Parathyroid adenoma (tissue), 2 donors: ENCODE data around the gene OGDH.

Experiments
- H2AFZ ChIP-seq: fragments of 300-600 bp; sonication (generic); one replicate; pipeline ENCODE4 v1.7.0; 2017; ENCODE audit warnings: antibody characterized with exemption, mild to moderate bottlenecking
- H3K27ac ChIP-seq: fragments of 300-600 bp; sonication (generic); one replicate; pipeline ENCODE4 v1.7.0; 2017
- H3K27me3 ChIP-seq: fragments of 300-600 bp; sonication (generic); one replicate; pipeline ENCODE4 v1.7.0; 2017; ENCODE audit warnings: low read length; ENCODE audit not compliant: control insufficient read depth, insufficient read depth
- H3K36me3 ChIP-seq: fragments of 300-600 bp; sonication (generic); one replicate; pipeline ENCODE4 v1.7.0; 2017; ENCODE audit warnings: low read length; ENCODE audit not compliant: control insufficient read depth, insufficient read depth
- H3K4me1 ChIP-seq: fragments of 300-600 bp; sonication (generic); one replicate; pipeline ENCODE4 v1.7.0; 2017; ENCODE audit warnings: control low read depth
- H3K4me2 ChIP-seq: fragments of 300-600 bp; sonication (generic); one replicate; pipeline ENCODE4 v1.7.0; 2017; ENCODE audit warnings: low read length
- H3K4me3 ChIP-seq: fragments of 300-600 bp; sonication (generic); one replicate; pipeline ENCODE4 v1.7.0; 2017; ENCODE audit warnings: low read depth, low read length
- H3K79me2 ChIP-seq: fragments of 300-600 bp; sonication (generic); one replicate; pipeline ENCODE4 v1.7.0; 2017; ENCODE audit warnings: control low read depth
- H3K9ac ChIP-seq: fragments of 300-600 bp; sonication (generic); one replicate; pipeline ENCODE4 v1.7.0; 2017; ENCODE audit warnings: mild to moderate bottlenecking
- H3K9me3 ChIP-seq: fragments of 300-600 bp; sonication (generic); one replicate; pipeline ENCODE4 v1.7.0; 2017; ENCODE audit warnings: low read length; ENCODE audit not compliant: control insufficient read depth
- CTCF ChIP-seq: fragments of 300-600 bp; sonication (generic); IDR thresholded peaks from one replicate; pipeline ENCODE4 v1.7.0; 2017; ENCODE audit warnings: antibody characterized with exemption, mild to moderate bottlenecking
- donor health status: primary hyperparathyroidism.

Gene OGDH

GRCh38 chr7:44606341-44607140, at the start of gene OGDH:
Gene OGDH (plus strand): TSS chr7:44606627. CDS start chr7:44624344, 17,717 bp downstream.
- no peaks in the 10 kb centered on the region for H3K36me3 ChIP-seq
- H3K4me2 ChIP-seq = peak within 1 kb of the TSS; percentile 99
- H3K9ac ChIP-seq = peak within 1 kb of the TSS; percentile 32
- peak within 1 kb of the TSS; percentile 100 for H3K4me3 ChIP-seq
- no peak for TF ChIP-seq CTCF
- peak within 1 kb of the TSS; percentile 97 for H3K27ac ChIP-seq
- no peaks in the 10 kb centered on the region for H3K27me3 ChIP-seq
- H3K4me1 ChIP-seq = no peaks in the 10 kb centered on the region
- peaks cover 39% of the 10 kb centered on the region for H3K79me2 ChIP-seq
- no peaks in the 10 kb centered on the region for H3K9me3 ChIP-seq
- peak within 1 kb of the TSS; percentile 96 for H2AFZ ChIP-seq

- no peaks in the 10 kb centered on the region for H3K9me3 ChIP-seq
- H3K27ac ChIP-seq = no peak overlapping the region
- H3K36me3 ChIP-seq = no peaks in the 10 kb centered on the region
- no peaks in the 10 kb centered on the region for H3K27me3 ChIP-seq
- H3K4me3 ChIP-seq = no peak overlapping the region
- H3K9ac ChIP-seq = no peak overlapping the region
- H3K4me2 ChIP-seq = no peak overlapping the region
- no peak for TF ChIP-seq CTCF
- no peak overlapping the region for H2AFZ ChIP-seq
- no peaks in the 10 kb centered on the region for H3K4me1 ChIP-seq
- no peaks in the 10 kb centered on the region for H3K79me2 ChIP-seq
Measured at GRCh38 chr7:44557485-44557884, 48.9 kb upstream of the OGDH start.

DNA sequence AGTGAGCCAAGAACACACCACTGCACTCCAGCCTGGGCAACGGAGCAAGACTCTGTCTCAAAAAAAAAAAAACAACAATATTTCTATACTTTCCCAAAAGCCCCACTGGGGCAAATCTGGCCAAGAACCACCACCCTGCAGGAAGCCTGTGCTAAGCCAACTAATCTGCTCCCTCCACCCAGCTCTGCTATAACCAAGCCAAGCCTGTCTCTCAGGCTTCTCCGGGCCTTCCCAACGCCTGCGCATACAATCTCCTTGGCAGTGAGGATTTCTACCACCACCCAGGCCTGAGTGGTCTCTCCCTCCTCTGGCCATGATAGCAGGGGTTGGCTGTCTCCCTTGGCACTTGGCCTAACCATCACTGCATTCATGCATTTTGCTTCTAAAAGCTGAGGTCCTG, 46.9 kb upstream of the OGDH start:
- H3K4me2 ChIP-seq = no peak overlapping the region
- no peak overlapping the region for H2AFZ ChIP-seq
- H3K4me1 ChIP-seq = no peaks in the 10 kb centered on the region
- H3K79me2 ChIP-seq = no peaks in the 10 kb centered on the region
- no peak overlapping the region for H3K27ac ChIP-seq
- TF ChIP-seq CTCF = no peak
- no peak overlapping the region for H3K4me3 ChIP-seq
- H3K9ac ChIP-seq = no peak overlapping the region
- H3K27me3 ChIP-seq = no peaks in the 10 kb centered on the region
- no peaks in the 10 kb centered on the region for H3K9me3 ChIP-seq
- no peaks in the 10 kb centered on the region for H3K36me3 ChIP-seq

GRCh38 chr7:44561481-44561880, 44.9 kb upstream of the OGDH start:
- no peaks in the 10 kb centered on the region for H3K27me3 ChIP-seq
- no peak for TF ChIP-seq CTCF
- no peak overlapping the region for H3K9ac ChIP-seq
- H3K36me3 ChIP-seq = no peaks in the 10 kb centered on the region
- H3K4me2 ChIP-seq = no peak overlapping the region
- no peaks in the 10 kb centered on the region for H3K4me1 ChIP-seq
- H3K9me3 ChIP-seq = no peaks in the 10 kb centered on the region
- H2AFZ ChIP-seq = no peak overlapping the region
- no peak overlapping the region for H3K27ac ChIP-seq
- no peak overlapping the region for H3K4me3 ChIP-seq
- H3K79me2 ChIP-seq = no peaks in the 10 kb centered on the region
